ENCODE results near the gene ATXN1.
"Not testable (repeated sequence)": the region's sequence is repeated elsewhere in the genome, so short reads cannot be mapped to it uniquely, and the experiment has no call there.

ATXN1 gene

DNA sequence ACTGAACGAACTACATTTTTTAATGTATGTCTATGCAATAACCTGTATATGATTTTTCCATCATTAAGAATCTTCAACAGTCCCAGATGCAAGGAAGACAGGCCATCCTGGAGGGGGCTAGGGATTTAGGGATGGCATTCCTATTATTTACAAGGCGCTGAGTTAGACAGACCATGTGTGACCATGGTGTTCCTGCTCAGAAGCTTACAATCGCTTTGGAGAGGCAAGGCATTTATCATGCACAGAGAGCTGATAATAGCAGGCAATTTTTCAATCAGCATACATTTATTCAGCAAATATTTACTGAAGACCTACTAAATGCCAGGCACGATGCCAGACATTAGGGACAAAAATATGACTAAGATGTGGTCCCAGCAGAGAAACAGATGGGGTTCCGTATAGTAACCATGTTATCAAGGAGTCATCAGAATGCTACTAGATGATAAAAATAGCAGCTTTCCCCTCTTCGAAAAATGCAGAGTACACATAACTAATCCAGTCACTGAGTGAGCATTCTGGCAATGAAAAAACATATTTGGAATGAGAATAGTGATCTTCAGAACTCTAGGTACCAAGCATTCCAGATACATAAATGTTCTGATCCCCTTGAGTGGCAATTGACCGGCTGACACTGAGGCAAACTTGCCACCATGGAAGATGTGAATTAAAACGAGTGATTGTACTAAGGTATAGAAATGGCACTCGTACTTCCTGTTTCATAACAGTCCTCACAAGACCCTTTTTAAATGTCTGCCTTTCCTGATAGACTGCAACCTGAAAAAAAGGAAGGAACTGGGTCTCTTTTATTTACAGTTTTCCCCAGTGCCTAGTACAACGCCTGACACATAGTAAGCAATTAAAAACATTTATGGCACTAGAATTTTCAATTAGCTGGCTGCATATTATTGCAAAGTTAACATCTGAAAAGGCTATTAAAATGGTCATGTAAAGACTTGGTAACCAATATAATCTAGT, 135.7 kb downstream of the ATXN1 start:
- in situ Hi-C loops (cut with MboI; ENCODE audit: low sequenced_read_pairs), result no loop called here

DNA sequence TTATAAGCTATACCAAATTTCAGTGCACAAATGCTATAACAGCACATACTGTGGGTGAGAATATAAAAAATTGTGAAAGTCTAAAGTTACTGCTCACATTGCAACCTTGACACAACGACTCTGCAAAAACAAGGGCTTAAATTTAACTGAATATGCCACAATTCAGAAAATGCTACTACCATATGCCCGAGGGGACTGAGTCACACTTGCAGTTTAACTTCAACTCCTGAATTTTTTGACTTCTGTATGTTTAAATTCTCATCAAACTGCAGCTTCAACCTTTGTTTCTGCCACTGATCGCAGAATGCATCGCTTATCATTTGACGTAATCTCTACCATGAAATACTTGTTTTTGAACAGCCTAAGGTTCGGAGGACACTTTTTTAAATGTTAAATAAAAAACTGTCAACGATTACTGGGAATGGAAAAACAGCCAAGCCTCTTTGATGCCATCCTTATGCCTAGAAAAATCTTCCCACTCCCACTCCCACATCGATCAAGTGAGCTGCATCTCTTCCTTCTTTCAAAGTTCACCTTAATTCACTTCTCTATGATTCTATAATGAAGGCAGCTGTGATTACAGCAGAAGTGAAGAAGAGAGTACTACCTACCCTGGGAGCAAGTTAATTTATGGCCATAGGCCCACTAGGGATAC, 136.5 kb downstream of the ATXN1 start:
- in situ Hi-C loops (cut with MboI; ENCODE audit: low sequenced_read_pairs), result no loop called here

DNA sequence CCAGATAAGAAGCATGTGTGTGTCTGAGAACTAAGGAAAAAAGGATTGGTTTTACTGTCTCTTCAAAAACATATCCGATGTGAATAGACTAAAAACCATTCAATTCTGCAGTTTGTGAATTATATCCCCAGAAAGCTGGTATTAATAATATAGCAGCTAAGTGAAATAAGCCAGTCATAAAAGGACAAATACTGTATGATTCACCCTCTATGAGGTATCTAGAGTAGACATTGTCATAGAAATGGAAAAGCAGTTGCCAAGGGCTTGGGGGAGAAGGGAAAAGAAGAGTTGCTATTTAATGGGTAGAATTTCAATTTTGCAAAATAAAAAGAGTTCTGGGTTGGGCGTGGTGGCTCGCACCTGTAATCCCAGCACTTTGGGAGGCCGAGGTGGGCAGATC, 137.5 kb downstream of the ATXN1 start:
- in situ Hi-C loops (cut with MboI; ENCODE audit: low sequenced_read_pairs), result no loop called here

DNA sequence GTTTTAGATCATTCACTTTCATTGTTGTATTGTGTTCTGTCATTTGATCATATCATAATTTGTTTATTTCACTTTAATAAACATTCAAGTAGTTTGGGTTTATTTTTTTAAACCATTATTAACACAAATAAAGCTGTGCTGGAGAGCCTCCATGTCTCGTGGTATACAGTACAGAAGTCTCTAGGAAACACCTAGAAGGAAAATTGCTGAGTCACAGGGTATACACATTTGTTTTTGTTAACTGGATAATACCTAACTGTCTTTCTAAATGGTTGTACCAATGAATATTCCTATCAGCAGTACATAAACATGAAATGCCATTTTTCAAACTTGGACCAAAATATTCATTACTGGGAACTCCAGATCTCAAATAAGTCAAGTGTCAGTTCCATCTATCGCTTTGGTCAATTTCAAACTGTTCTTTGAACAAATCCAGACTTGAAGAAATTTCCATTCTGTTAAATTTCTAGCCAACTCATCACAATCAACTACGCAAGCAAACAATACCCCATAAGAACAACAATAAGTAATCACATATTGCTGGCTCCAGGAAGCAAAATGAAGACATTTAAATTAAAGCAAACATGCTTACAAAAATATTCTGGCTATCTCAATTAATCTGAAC, 138.1 kb downstream of the ATXN1 start:
- in situ Hi-C loops (cut with MboI; ENCODE audit: low sequenced_read_pairs), result no loop called here

DNA sequence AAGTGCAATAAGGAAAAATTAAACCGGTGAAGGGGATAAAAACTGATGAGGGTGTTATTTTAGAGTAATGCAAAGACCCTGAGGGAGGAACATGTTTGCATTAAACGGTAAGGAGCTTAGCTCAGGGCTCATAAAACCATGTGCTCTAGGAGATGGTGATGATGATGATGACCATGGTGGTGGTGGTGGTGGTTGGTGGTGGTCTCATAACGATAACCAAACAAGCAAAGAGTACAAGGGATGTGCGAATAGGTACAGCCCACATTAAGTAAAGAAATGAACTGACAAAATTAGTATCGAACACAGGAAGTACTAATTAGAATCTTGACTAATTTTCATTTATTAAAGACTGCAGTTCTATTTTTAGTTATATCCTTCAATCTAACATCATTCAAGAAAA, 139.1 kb downstream of the ATXN1 start:
- in situ Hi-C loops (cut with MboI; ENCODE audit: low sequenced_read_pairs), result no loop called here

DNA sequence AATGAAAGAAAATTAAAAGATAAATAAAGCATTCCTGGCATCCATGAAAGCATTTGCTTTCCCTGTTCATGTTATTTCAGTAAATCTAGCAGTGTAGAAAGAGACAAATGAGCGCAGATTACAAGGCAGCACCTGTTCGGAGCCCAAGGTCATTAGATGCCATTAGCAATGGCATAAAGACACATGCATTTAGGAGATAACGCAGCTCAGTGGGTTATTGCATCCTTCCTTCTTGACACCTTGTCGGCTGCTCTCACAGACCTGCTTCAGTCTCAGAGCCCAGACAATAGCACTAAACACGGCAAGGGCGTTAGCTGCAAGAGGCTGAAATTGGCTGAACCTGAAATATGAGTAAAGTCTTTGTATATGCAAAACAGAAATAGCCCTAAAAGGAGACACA, 140.3 kb downstream of the ATXN1 start:
- in situ Hi-C loops (cut with MboI; ENCODE audit: low sequenced_read_pairs), result no loop called here

DNA sequence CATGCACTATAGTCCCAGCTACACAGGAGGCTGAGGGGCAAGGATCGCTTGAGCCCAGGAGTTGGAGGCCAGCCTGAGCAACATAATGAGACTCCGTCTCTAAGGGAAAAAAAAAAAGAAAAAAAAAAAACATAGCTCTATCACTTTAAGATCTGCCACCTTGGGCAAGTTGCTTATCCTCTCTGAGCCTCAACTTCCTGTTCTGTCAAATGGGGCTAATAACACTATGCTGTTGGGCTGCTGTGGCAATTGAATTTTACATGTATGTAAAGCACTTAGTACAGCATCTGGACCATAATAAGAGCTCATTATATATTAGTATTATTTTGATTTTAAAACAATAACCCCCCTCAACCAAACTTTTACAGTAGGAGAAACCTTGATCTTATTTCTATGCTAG, 141.5 kb downstream of the ATXN1 start:
- in situ Hi-C loops (cut with MboI; ENCODE audit: low sequenced_read_pairs), result no loop called here

DNA sequence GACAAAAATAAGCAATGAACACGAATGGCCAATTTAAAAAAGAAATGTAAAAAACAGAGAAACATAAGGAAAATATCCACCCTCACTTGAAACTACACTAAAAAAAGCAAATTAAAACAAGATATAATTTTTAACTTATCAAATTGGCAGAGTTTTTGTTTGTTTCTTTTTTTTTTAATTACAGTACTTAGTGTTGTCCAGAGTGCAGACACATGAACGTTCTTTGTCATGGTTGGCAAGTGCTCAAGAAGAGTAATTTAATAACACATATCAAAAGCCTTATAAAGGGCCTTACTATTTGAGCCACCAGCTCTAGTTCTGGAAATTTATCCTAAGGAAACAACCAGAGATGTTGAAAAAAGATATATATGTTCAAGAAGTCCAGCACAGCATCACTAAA, 142.3 kb downstream of the ATXN1 start:
- in situ Hi-C loops (cut with MboI; ENCODE audit: low sequenced_read_pairs), result no loop called here

DNA sequence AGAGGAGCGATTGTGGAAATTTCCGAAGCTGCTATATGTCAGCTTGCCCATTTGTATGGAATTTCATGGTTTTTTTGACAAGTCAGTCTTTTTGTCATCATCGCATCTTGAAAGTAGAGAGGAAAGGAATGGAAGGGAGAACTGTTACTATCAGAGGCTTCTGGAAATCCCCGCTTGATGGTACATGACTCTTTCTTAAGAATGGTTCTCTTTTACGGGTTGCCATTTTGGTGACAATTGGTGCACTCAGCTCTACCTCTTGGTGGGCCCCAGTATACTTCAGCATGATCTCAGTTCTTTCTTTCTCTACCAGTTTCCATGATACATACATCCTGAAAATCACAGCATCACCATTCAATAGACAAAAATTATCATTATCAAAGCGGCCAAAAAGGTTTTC, 146.0 kb downstream of the ATXN1 start:
- in situ Hi-C loops (cut with MboI; ENCODE audit: low sequenced_read_pairs), result not testable (repeated sequence)

DNA sequence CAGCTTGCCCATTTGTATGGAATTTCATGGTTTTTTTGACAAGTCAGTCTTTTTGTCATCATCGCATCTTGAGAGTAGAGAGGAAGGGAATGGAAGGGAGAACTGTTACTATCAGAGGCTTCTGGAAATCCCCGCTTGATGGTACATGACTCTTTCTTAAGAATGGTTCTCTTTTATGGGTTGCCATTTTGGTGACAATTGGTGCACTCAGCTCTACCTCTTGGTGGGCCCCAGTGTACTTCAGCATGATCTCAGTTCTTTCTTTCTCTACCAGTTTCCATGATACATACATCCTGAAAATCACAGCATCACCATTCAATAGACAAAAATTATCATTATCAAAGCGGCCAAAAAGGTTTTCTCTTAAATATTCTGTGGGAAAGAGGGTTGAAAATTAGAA, 147.1 kb downstream of the ATXN1 start:
- in situ Hi-C loops (cut with MboI; ENCODE audit: low sequenced_read_pairs), result not testable (repeated sequence)

DNA sequence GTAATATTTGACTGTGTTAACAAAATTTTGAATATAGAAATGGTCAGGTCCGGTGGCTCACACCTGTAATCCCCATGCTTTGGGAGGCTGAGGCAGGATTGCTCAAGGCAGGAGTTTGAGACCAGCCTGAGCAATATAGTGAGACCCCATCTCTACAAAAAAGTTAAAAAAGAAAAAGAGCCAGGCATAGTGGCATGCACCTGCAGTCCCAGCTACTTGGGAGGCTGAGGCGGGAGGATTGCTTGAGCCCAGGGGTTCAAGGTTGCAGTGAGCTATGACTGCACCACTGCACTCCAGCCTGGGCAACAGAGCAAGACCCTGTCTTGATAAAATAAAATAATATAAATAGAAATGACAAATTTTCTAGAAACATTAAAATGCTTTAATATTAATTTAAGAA, 147.8 kb downstream of the ATXN1 start:
- in situ Hi-C loops (cut with MboI; ENCODE audit: low sequenced_read_pairs), result not testable (repeated sequence)

DNA sequence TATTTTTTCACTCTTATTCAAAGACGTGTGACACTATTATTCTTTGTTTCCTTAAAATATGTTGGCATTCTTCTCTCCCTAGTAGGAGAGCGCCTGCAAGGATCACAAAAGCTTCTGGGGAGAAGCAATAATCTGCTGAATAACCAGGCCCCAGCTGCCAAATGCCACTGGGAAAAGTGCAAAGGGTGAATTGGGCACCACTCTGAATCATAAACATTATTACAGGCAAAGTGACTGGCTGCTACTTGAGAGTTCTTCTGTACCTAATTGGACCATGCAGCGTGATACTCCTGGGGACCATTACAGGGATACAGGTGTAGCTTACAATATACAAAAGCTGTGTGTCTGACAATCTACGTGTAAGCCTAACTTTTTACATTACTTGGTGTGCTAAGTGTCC, 152.8 kb downstream of the ATXN1 start:
- in situ Hi-C loops (cut with MboI; ENCODE audit: low sequenced_read_pairs), result no loop called here

DNA sequence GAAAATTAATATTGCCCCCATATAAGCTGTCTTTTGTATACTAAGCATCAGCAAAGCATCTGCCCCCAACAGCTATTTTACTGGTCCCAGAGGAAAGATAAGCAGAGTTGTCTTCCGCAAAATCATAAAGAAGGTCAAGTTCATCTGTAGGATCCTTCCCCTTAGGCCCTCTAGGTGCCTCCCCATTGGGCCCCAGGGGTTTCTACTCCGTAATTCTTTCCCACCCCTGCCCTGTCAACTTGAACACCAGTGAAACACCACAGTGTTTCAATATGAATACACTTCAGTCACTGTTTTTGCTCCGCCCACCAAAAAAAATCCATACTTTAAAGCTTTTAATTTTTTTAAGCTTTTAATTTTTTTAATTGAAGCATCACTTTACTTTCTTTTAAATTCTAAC, 159.2 kb downstream of the ATXN1 start:
- in situ Hi-C loops (cut with MboI; ENCODE audit: low sequenced_read_pairs), result no loop called here

DNA sequence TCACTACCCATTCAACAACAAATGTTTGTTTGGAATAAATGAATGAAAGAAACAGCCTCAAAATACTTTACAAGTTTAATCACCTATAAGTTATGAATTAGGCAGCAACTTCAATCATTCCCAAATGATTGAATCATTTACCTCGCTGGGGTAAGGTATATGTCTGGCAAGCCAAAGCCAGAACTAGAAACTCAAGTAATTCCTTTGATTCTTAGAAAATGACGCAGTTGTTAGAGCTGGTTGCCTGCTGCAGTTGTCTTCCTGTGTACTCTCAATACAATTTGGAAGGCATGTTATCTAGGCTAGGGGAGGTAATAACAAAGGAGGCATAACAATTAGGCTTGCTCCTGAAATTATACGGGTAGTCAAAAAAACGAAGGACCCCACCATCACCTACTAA, 160.6 kb downstream of the ATXN1 start:
- in situ Hi-C loops (cut with MboI; ENCODE audit: low sequenced_read_pairs), result no loop called here

DNA sequence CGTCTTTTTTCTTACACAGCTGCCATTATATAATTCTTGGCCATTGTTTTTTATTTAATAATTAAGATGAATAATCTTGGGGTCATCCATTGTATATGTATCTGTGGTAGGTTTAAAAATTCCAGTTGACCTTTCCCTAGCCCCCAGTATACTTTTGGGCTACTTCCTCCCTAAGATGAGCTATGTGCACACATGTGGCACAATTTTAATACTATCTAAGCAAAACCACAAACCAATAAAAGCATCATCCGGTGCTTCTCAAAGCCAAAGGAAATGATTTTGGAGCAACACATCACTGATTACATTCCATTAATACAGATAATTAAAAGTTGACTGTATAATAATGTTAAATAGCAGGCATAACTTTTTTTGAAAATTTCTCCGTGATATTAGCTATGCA, 161.2 kb downstream of the ATXN1 start:
- in situ Hi-C loops (cut with MboI; ENCODE audit: low sequenced_read_pairs), result no loop called here

DNA sequence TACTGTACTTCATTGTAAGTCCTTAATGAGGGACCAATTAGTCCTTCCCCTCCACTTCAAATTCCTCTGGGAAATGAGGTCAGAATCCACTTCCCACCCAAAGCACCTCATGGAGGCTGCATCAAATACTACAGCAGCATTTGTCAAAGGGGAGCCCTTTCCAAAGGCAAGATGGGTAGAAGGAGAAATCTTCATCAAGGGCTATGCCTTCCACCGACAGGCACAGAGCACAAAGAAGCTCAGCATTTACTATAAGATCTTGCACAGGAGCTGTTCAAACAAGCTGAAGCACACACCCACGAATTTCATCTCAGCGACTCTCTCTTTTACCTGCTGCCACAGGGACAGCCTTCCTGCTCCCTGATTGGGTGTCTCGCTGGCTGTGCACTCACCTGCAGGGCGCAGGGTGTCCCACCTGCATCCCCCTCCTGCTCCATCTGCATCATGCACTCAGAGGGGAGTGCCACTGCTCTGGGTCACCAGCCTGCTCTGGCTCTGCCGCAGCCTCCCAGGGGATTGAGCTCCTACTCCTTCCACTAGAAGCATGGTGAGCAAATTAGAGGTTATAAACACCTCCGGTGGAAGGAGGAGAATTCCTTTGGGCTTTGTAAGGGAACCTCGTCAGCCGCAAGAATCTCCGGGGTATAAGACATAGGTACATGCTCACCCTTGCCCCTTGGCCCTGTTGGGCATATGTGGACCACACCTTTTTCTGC, 164.5 kb downstream of the ATXN1 start:
- in situ Hi-C loops (cut with MboI; ENCODE audit: low sequenced_read_pairs), result no loop called here

DNA sequence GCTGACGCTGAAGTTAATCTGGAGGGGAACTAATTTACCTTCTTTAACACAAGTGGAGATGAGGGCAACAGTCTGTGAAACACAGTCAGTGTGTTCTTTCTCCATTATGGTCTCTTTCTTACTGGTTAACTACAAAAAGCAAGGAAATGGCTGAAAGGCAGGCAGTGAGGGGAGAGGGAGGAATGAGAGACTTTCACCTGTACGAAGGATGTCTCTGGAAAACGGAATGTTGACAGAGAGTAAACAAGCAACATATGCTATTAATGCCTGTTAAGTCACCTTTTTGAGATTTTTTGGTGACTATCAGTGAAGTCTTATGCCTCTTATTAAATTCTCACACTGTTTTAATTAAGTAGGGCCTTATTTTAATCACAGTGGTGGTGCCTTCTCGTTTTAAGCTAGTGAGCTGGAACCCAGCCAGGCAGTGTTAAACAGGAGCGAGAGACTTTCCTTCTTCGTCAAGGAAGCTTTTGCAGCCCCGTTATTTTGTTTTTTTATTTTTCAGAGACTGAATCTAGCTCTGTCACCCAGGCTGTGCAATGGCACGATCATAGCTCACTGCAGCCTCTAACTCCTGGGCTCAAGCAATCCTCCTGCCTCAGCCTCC, 165.6 kb downstream of the ATXN1 start:
- in situ Hi-C loops (cut with MboI; ENCODE audit: low sequenced_read_pairs), result no loop called here

DNA sequence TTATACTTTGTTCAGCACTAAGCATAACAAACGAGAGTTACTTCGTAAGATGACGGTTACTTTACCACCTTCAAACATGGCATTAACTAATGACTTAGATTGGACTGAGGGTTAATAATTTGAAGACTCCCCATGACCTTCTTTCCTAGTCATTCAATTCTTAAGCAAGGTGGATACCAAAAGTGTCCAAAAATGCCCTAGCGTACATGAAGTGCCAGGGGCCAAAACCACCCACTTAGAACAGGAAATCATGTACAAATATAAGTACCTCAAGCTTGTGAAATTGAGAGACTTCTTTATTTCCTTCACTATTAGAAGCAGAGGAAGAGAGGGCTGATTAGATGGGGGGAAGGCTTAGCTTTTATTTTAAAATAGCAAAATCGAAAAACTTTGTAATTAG, 166.4 kb downstream of the ATXN1 start:
- in situ Hi-C loops (cut with MboI; ENCODE audit: low sequenced_read_pairs), result no loop called here

DNA sequence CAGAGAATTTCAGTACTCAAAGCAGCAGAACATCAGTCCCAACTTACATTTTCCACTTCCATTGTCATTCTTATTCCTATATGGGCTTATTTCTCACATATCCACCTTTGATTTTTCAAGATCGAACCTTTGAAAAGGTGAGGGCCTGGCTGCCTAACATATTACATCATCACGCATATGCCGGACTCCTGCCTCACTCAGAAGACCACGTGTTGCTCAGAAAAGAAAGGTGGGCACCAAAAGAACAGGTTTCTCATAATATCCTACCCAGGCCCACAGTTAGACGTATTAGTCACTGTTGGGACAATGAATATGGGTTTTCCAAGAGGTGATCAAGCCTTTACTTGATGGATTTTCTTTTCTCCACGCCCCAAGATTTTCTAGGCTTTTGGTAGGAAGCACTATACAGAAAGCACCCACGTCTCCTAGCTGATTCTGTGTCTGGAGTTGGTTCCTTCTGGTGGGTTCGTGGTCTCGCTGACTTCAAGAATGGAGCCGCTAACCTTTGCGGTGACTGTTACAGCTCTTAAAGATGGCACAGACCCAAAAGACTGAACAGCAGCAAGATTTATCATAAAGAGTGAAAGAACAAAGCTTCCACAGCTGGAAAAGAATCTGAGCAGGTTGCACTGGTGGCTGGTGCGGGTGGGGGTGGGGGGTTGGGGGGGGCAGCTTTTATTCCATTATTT, 168.9 kb downstream of the ATXN1 start:
- in situ Hi-C loops (cut with MboI; ENCODE audit: low sequenced_read_pairs), result no loop called here

Measured in HL-60/S4 treated with phorbol 12-myristate 13-acetate at 8.2 ng/mL for 4 days and 3 days (cell line).